ENCODE data around the gene MRPL54.

GRCh38 chr19:3788996-3789778 lies 26.7 kb downstream of the MRPL54 start:
- TF ChIP-seq CTCF (IDR thresholded peaks at IDR 0.05) = no peak
- no peak for TF ChIP-seq POLR2A (IDR thresholded peaks at IDR 0.05)

Measured in heart left ventricle (tissue), 13 donors.